RWPE2 (cell line): ENCODE results near the gene IZUMO1.
"Not testable (repeated sequence)": the region's sequence is repeated elsewhere in the genome, so short reads cannot be mapped to it uniquely, and the experiment has no call there.

ENCODE experiments used
- ATAC-seq: fragments of 200-7000 bp; cut with Tn5 transposase; 3 replicates; pipeline ENCODE4 v1.9.1; 2021; ENCODE audit warnings: low read depth
- DNase-seq: peaks from one replicate; pipeline ENCODE4 v3.0.0-alpha.2; 2020; ENCODE audit warnings: low spot score
- H3K27ac ChIP-seq: fragments of 450-650 bp; 2 replicates; pipeline ENCODE4 v1.5.1; 2017; ENCODE audit warnings: mild to moderate bottlenecking; ENCODE audit not compliant: poor library complexity, severe bottlenecking
- H3K27me3 ChIP-seq: fragments of 250-450 bp; sonication (Bioruptor Pico); 2 replicates; pipeline ENCODE4 v1.5.1; 2021; ENCODE audit warnings: mild to moderate bottlenecking, moderate library complexity; ENCODE audit not compliant: insufficient read depth, poor library complexity, severe bottlenecking
- H3K36me3 ChIP-seq: fragments of 250-450 bp; sonication (Bioruptor Pico); 2 replicates; pipeline ENCODE4 v1.5.1; 2020; ENCODE audit warnings: low read depth, mild to moderate bottlenecking, moderate library complexity
- H3K4me1 ChIP-seq: fragments of 250-450 bp; sonication (Bioruptor Pico); 2 replicates; pipeline ENCODE4 v1.5.1; 2021; ENCODE audit warnings: mild to moderate bottlenecking, moderate library complexity; ENCODE audit not compliant: insufficient read depth, poor library complexity, severe bottlenecking
- H3K4me3 ChIP-seq: fragments of 250-450 bp; sonication (Bioruptor Pico); 2 replicates; pipeline ENCODE4 v1.5.1; 2021; ENCODE audit warnings: mild to moderate bottlenecking, moderate library complexity; ENCODE audit not compliant: severe bottlenecking
- H3K9me3 ChIP-seq: fragments of 250-450 bp; sonication (Bioruptor Pico); 2 replicates; pipeline ENCODE4 v1.5.1; 2021; ENCODE audit warnings: mild to moderate bottlenecking, moderate library complexity; ENCODE audit not compliant: severe bottlenecking
- TF ChIP-seq, protein P1 (sequence below): fragments of 450-650 bp; IDR thresholded peaks from one replicate; pipeline ENCODE4 v1.5.1; 2017; ENCODE audit warnings: mild to moderate bottlenecking, moderate library complexity; ENCODE audit not compliant: poor library complexity, severe bottlenecking

The IZUMO1 gene

DNA sequence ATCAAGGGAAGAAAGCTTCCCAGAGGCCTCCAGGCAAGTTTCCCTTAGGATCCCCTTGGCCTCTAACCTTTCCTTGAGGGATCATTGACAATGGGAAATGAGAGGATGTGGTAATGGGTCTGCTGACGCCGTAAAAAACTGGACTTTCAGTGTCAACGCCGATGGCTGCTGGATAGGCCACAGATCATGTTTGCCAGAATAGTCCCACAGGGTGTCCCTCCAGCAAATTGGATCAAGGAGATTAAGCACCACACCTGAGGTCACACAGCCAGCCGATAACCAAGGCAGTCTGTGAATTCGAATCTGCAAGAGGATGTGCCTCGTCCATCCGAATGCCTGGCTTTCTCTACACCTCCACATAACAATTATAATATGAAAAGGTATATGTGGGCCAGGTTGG, 46.6 kb upstream of the IZUMO1 start:
- no peaks in the 10 kb centered on the region for H3K9me3 ChIP-seq
- H3K4me1 ChIP-seq, result no peaks in the 10 kb centered on the region
- no peaks in the 10 kb centered on the region for H3K36me3 ChIP-seq
- DNase-seq (no peak), ATAC-seq (no peak)
- TF ChIP-seq, protein P1, sequence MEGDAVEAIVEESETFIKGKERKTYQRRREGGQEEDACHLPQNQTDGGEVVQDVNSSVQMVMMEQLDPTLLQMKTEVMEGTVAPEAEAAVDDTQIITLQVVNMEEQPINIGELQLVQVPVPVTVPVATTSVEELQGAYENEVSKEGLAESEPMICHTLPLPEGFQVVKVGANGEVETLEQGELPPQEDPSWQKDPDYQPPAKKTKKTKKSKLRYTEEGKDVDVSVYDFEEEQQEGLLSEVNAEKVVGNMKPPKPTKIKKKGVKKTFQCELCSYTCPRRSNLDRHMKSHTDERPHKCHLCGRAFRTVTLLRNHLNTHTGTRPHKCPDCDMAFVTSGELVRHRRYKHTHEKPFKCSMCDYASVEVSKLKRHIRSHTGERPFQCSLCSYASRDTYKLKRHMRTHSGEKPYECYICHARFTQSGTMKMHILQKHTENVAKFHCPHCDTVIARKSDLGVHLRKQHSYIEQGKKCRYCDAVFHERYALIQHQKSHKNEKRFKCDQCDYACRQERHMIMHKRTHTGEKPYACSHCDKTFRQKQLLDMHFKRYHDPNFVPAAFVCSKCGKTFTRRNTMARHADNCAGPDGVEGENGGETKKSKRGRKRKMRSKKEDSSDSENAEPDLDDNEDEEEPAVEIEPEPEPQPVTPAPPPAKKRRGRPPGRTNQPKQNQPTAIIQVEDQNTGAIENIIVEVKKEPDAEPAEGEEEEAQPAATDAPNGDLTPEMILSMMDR, result no peak
- no peak overlapping the region for H3K4me3 ChIP-seq
- H3K27me3 ChIP-seq, result no peaks in the 10 kb centered on the region
- H3K27ac ChIP-seq, result no peak overlapping the region

DNA sequence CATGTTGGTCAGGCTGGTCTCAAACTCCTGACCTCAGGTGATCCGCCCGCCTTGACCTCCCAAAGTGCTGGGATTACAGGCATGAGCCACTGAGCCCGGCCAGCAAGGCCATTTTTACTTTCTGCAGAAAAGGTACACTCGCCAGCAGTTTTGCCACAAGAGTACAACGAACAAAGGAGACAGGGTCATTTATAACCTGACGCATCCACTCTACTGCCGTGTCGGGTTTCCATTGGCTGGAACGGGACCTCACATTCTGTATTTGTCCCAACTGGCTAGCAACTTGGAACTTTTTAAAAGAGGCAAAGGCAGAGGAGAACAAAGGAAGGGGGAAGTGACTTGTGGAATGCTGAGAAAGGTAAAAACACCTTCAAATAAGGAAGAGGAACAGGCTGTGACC, 40.6 kb upstream of the IZUMO1 start:
- not testable (repeated sequence) for ATAC-seq

DNA sequence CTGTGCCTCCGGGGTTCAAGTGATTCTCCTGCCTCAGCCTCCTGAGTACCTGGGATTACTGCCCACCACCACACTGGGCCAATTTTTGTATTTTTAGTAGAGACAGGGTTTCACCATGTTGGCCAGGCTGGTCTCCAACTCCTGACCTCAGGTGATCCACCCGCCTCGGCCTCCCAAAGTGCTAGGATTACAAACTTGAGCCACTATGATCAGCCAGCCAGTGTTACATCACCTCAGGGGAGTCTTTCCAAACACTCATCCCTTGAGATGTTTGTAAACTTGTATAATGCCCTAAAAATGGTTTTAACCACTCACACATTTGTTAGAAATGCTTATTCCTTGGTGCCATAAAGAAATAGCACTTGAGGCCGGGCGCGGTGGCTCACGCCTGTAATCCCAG, 39.7 kb upstream of the IZUMO1 start:
- not testable (repeated sequence) for H3K36me3 ChIP-seq, DNase-seq, H3K27me3 ChIP-seq, H3K27ac ChIP-seq, ATAC-seq, H3K4me1 ChIP-seq, H3K4me3 ChIP-seq, H3K9me3 ChIP-seq

More for the DNA sequence above, 40.6 kb upstream of the IZUMO1 start:
- not testable (repeated sequence) for DNase-seq, H3K36me3 ChIP-seq, H3K4me1 ChIP-seq, H3K9me3 ChIP-seq, H3K27me3 ChIP-seq, H3K4me3 ChIP-seq, H3K27ac ChIP-seq

DNA sequence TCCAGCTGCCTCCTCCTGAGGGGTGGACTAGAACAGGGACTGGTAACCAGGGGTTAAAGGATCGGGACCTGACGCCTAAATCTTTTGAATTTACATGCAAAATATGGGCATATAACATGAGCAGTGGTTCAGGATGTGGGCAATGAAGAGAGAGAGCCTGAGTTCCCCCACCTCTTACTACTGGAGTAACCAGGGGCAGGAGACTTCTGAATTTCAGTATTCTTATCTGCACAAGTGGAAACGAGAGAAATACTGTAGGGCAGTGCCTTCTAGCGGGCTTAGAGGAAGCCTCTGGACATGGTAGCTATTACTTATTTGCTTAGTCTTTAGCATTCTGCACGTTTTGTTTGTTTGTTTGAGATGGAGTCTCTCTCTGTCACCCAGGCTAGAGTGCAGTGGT, 37.8 kb upstream of the IZUMO1 start:
- H3K4me1 ChIP-seq, result peaks cover 12% of the 10 kb centered on the region
- H3K4me3 ChIP-seq, result no peak overlapping the region
- H3K27me3 ChIP-seq, result no peaks in the 10 kb centered on the region
- no peaks in the 10 kb centered on the region for H3K9me3 ChIP-seq
- DNase-seq (no peak), ATAC-seq (no peak)
- TF ChIP-seq, protein P1, result no peak
- no peak overlapping the region for H3K27ac ChIP-seq
- H3K36me3 ChIP-seq, result no peaks in the 10 kb centered on the region

DNA sequence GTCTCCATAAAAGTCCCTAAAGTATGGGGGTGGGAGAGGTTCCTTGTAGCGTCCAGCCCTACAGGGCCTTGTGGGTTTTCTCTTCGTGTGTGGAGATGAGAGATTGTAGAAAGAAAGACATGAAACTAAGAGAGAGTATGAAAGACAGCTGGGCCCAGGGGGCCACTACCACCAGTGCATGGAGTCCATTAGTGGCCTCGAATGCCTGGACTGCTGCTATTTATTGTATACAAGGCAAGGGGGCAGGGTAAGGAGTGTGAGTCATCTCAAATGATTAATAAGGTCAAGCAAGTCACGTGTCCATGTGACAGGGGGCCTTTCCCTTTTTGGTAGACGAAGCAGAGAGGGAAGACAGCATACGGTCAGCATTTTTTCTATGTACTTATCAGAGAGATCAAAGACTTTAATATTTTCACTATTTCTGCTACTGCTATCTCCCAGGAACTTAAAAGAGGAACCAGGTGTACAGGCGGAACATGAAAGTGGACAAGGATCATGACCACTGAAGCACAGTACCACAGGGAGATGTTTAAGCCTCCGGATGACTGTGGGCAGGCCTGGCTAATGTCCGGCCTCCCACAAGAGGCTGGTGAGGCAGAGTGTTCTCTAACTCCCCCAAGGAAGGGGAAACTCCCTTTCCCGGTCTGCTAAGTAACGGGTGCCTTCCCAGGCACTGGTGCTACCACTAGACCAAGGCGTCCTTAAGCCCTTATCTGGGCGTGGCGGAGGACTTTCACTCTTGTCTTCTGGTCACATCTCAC, 34.1 kb upstream of the IZUMO1 start:
- Histone ChIP-seq H3K27ac (no peak overlapping the region), H3K4me1 (peaks cover 5% of the 10 kb centered on the region), H3K9me3 (no peaks in the 10 kb centered on the region), H3K4me3 (no peak overlapping the region), H3K27me3 (no peaks in the 10 kb centered on the region), H3K36me3 (no peaks in the 10 kb centered on the region)
- ATAC-seq (peak; percentile 20; the same call in 1 of the 3 replicates), DNase-seq (no peak)
- TF ChIP-seq, protein P1, result no peak

DNA sequence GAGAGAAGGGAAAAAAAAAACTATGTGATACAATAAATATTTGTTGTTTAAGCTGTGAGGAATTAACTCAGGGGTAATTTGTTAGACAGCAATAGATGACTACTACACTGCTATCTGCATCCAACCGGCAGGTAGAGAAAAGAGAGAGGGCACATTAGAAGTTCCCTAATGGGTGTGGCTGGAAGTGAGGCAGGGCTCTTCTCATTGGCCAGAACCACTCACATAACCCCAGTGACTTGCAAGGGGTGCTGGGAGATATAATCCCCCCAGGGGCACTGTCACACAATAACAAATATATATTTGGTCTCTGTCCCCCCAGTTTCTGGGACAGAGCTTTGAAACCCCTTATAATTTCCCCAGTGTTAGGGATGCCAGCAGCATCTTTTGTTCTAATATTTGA, 32.9 kb upstream of the IZUMO1 start:
- H3K36me3 ChIP-seq, result no peaks in the 10 kb centered on the region
- ATAC-seq, result no peak
- H3K27me3 ChIP-seq, result no peaks in the 10 kb centered on the region
- no peak overlapping the region for H3K27ac ChIP-seq
- H3K9me3 ChIP-seq, result no peaks in the 10 kb centered on the region
- H3K4me3 ChIP-seq, result no peak overlapping the region
- DNase-seq, result no peak
- H3K4me1 ChIP-seq, result peaks cover 5% of the 10 kb centered on the region
- TF ChIP-seq, protein P1, result no peak
